Fibroblast of lung (primary cell): ENCODE data around the gene SLC34A3.

Experiments
- CTCF ChIP-seq, 2 donors: IDR thresholded peaks in 1 of 2; conservative IDR thresholded peaks in 1 of 2; 1 replicate in 1 of 2; 2 replicates in 1 of 2; pipeline ENCODE4 v1.5.1; 2011 to 2012; ENCODE audit warnings: low read length in 2 of 2, control low read depth in 1 of 2, inconsistent platforms in 1 of 2, low read depth in 1 of 2, mild to moderate bottlenecking in 1 of 2
- EZH2 ChIP-seq: IDR thresholded peaks from 2 replicates; pipeline ENCODE4 v1.5.1; 2012; ENCODE audit warnings: low read length, control low read depth, mild to moderate bottlenecking; ENCODE audit errors: missing control alignments

- TF ChIP-seq CTCF (conservative IDR thresholded peaks at IDR 0.05 in 1 of 2, IDR thresholded peaks at IDR 0.05 in 1 of 2; ENCODE audit: low read depth in 1 of 2, low read length in 2 of 2) (no peak), EZH2 (no peak)
These were observed 12.4 kb upstream of the SLC34A3 start for GRCh38 chr9:137218212-137218753.
